NCI-H1092 treated with DMSO at 0.1 percent for 48 hours (cell line): Measurements from ENCODE around the gene HDGFL3.
A peak's percentile ranks its signal among the peaks of the same experiment; 100 is the strongest.
"Not testable (repeated sequence)": the region's sequence is repeated elsewhere in the genome, so short reads cannot be mapped to it uniquely, and the experiment has no call there.

Experiments
- DNase-seq: peaks from one replicate; lab custom pipeline; 2025; lab: John Stamatoyannopoulos, UW

Gene HDGFL3

DNA sequence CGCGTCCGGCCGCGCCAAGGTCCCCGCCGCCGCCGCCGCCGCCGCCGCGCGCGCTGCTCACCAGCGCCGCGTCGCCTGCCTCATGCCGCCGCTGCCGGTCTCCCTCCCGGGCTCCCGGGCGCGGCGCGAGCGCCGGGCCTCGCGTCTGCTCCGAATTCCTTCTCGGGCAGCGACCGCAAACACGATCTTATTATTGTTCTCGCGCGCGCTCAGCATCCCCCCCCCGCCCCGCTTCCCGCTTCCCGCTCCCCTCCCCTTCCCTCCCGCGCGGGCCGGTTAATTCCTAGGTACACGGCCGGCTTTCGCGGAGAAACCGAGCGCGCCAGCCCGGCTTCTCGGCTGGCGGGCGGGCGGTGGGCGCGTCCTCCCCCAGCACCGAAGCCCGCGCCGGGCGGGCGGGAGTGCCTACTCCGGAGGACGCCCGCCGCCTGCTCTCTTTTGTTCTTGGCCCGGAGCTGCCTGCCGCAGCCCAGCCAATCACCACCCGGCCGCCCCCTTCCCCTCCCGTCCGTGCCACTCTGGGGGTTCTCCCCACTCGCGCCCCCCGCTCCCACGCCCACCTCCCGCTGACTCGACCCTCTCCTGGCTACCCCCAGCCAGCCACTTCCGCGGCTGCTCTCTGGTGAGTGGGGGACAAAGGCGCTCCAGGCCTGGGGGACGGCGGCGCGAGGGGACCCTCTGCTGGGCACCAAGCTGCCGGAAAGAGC is at the start of gene HDGFL3:
HDGFL3 (minus strand) TSS at position 164 of the 707 bp plus-strand sequence. CDS start 409 bp downstream, outside the sequence.
- DNase-seq: peak; percentile 72

DNA sequence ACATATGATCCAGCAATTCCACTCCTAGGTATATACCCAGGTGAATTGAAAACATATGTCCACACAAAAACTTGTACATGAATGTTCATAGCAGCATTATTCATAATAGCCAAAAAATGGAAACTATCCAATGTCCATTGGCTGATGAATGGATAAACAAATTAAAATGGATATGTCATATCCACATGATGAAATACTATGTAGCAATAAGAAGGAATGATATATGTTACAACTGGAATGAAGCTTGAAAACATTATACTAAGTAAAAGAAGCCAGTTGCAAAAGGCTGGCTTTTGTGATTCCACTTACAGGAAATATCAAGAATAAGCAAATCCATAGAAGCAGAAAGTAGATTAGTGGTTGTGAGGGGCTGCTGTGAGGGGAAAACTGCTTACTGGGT is 43.2 kb upstream of the HDGFL3 start:
- no peak for DNase-seq

DNA sequence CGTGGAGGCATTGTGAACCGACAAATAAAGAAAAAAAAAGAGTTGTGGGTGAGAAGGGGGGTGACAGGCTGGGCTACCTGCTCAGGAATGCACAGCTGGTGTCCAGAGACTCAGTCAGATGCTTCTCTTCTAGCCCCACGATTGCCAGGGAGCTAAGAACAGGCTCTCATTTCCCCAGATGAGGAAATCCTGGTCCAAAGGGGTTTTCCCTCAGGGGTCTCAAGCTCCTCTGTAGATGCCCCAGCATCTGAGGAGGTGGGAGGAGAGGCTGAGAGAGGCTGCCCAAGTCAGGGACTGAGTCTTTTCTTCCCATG is 41.4 kb upstream of the HDGFL3 start:
- DNase-seq: no peak

DNA sequence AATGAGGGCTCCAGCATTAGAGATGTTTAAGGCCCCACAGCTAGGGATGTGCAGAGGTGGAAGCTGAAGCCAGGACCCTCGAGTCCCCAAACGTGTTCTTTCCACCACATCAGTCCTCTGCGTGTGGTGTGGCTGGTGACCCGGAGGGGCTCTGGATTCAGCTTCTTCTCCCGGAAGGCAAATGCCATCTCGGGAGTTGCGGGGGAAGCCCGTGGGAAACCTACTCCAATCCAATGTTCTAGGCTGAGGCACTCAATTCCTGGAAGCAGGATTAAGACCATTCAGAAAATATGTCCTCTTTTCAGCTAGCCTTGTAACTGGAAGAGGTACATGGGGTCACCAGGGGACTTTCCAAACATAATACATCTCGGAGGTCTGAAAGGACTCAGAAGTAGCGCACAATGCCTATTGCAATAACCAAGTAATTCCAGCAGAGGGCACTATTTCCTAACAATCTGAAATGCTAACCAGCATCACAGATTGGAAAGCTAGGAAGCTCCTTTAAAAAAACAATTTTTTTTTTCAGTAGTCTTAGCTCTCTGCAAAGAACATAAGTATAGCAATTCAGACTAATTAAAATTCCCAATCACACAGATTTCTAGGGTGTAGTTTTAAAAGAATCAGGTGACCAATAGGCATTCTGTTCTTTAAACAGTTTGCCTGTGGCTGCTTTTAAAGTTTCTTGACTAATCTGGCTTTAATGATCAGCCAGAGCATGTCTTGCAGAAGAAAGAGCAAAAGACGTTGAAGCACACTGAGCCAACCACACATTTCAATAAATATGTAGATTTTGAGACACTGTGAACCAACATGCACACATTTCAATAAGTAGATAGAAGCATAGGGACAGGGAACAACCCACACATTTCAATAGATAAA is 40.8 kb upstream of the HDGFL3 start:
- peak; percentile 28 for DNase-seq

DNA sequence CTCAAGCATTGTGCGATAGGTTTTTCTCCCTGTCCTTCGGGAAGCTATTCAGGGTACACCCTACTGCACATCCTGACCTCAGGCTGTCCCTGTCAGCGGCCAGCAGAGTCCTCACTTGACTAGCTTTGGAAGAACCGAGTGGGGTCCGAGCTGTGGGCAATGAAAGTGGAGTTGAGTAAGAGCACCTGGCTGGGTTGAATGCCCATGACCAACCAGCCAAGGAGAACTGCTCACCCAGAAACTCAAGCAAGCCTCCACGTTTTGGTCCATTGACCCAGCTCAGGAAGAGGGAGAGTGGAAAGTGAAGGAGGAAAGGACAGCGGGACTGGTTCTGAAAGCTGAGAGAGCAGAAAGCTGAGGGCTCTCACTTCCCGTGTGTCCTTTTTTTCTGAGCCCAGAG is 36.0 kb upstream of the HDGFL3 start:
- no peak for DNase-seq

DNA sequence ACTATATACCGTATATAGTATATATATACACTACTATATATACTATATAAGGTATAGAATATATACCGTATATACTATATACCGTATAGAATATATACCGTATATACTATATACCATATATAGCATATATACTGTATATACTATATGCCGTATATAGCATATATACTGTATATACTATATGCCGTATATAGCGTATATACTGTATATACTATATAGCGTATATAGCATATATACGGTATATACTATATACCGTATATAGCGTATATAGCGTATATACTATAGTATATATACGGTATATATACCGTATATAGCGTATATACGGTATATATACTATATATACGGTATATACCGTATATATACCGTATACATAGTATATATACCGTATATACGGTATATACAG is 22.6 kb upstream of the HDGFL3 start:
- no peak for DNase-seq

DNA sequence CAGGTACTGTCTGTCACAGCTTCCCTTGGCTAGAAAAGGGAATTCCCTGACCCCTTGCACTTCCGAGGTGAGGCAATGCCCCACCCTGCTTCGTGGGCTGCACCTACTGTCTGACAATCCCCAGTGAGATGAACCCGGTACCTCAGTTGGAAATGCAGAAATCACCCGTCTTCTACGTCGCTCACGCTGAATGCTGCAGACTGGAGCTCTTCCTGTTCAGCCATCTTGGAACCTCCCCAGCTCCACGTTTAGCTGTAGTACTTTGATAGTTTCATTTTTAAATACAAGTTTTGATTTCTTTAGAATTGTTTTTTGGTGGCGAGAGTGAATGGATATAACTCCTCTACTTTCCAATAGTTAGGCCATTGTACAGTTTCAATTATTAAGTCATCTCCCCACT is 17.8 kb upstream of the HDGFL3 start:
- DNase-seq: no peak

DNA sequence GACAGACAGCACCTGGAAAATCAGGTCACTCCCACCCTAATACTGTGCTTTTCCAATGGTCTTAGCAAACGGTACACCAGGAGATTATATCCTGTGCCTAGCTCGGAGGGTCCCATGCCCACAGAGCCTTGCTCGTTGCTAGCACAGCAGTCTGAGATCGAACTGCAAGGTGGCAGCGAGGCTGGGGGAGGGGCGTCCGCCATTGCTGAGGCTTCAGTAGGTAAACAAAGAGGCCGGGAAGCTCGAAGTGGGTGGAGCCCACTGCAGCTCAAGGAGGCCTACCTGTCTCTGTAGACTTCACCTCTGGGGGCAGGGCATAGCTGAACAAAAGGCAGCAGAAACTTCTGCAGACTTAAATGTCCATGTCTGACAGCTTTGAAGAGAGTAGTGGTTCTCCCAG is 14.2 kb upstream of the HDGFL3 start:
- not testable (repeated sequence) for DNase-seq

DNA sequence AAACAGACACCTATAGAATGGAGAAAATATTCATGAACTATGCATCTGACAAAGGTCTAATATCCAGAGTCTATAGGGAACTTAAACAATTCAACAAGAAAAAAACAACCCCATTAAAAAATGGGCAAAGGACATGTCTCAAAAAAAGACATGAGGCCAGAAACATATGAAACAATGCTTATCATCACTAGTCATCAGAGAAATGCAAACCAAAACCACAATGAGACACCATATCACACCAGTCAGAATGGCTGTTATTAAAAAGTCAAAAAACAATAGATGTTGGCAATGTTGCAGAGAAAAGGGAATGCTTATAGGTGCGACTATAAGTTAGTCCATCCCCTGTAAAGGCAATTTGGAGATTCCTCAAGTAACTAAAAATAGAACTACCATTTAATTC is 11.4 kb upstream of the HDGFL3 start:
- DNase-seq: no peak

DNA sequence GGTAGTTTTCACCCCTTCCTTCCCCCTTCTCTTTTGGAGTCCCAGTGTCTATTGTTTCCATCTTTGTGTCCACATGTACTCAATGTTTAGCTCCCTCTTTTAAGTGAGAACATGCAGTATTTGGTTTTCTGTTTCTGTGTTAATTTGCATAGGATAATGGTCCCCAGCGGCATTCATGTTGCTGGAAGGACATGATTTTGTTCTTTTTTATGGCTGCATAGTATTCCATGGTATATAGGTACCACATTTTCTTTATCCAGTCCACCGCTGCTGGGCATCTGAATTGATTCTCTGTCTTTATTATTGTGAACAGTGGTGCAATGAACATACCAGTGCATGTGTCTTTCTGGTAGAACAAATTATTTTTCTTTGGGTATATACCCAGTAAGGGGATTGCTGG is 7.7 kb upstream of the HDGFL3 start:
- no peak for DNase-seq

DNA sequence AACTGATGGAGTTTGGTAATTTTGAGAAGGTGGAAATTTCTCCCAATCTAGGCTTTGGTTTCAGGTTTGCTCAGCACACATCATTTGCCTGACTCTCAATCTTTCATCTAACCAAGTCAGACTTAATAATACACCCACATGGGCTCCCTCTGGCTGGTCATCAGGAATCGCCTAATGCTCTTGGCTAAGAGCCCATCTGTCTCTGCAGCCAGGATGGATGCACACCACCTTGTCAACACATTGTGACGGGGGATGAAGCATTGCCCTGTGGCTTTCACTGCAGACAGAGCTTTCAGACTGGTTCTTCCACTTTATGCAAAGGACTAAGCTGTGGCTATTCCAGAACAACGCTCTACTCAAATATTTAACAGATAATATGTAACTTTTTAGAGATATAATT is 3.0 kb upstream of the HDGFL3 start:
- no peak for DNase-seq

DNA sequence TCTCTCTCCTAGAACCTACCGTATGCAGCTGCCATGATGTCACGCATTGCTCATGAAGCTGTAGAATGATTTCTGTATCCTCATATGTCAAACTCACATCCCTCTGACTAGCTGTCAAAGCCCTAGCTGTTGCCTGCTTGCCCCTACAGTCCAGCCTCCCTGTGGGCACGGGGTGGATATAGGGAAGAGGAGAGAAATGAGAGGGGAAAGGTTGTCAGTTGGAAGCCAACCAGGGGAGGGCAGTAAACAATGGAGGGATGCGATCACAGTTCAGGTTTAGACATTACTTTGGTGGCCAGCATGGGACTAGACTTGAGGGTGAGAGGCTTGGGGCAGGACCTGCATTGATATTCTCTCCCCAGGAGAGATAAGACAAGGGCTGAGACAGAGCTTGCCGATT is 1.7 kb upstream of the HDGFL3 start:
- no peak for DNase-seq

DNA sequence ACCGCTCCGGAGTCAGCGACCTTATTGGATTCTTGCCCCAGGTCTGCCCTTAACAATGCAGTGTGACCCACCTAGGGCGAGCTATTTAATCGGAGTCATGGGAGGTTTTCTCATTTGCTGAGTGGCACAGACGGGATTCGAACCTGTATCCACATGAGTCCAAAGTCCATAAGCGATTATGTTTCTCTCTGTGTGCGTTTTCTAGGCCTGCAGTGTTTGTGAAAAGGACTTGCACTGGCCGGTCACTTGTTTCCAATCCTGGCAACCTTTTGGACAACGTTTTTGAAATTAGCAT is 691 bp upstream of the HDGFL3 start:
- DNase-seq: no peak

DNA sequence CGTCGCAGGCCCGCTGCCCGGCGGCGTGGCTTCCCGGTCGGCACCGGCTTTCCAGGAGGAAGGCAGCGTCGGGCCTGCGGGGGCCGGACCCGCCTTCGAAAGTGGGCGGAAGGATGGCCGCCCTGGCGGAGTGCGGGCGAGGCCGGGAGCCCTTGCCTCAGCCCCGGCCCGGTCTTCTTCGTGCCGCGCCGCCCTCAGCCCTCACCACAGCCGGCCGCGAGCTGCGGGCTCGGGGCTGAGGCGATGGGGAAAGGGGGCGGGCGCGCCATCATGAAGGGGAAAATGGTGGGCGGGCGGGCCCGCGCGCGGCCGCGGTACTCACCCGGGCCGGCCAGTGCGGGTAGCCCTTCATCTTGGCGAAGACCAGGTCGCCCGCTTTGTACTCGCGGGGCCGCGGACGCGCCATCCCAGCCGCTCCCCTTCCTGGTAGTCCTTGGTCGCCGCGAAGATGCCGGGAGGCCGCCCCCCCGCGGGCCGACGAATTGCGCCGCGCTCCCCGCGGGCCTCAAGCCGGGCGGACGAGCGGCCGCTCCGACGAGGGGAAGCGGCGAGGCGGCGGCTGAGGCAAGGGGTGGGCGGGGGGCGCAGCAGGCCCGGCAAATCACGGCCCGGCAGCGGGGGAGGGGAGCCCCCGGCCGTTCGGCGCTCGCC is 489 bp downstream of the HDGFL3 start:
- peak; percentile 22 for DNase-seq

DNA sequence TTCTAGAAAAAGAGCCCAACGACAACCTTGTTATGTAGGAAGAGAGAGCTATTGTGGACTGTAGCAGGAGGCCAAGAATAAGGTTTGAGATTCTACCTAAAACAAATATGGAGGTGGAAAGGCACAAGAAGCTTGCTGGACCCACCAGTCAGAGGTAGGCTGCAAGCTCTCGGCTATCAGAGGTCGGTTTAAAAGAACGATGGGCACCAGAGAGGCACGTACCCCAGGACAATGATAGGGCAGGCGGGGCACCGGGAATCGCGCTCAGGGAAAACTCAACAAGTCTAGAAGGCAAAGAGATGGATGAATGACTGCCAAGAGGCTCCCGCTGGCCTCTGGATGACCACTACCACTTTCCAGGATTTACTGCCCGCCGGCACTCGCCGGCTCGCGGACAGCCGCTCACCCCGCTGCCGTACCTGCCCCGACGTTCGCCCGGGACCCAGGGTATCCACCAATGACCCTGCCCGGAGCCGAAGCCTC is 1.1 kb downstream of the HDGFL3 start:
- DNase-seq: peak; percentile 14

DNA sequence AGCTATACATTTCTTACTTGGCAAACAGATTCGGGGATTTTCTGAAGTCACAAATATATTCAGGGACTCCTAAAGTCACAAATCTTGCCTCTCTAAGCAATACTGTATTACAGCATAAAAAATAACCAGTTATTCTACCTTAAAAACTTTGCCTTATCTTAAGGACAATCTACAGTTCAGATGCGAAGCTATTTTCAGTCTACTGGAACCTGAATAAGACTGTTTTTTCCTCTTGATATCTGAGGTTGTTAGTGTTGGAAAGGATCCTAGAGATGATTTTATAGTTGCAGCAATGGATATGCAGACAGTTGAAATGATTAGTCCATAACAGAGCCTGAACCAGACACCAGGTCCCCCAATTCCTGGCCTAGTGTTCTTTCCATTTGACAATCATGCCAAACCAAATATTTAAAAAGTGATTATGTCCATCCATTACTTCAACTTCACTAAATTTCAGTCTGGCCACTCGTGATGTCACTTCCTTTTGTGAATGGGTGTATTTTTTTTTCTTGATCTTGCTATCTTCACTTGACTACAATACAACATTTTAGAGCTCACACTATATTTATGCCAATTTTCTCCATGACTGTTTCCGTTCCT is 1.8 kb downstream of the HDGFL3 start:
- DNase-seq: peak; percentile 28

DNA sequence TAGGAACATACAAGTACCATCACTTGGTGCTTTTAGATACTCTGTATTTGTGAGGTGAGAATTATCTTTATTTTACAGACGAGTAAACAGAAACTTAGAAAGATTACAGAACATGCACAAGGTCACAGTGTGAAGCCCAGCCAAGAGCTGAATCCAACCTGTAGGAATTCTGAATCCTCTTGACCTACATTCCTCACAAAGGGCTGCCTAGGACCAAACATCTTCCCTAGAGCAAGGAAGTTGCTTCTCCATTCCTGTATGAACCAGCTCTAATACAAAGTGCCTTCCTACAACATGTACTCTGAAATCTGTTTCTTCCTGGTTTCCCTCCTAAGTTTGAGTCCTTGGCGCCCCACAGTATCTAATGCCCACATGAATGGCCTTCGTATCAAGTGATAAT is 2.9 kb downstream of the HDGFL3 start:
- no peak for DNase-seq

DNA sequence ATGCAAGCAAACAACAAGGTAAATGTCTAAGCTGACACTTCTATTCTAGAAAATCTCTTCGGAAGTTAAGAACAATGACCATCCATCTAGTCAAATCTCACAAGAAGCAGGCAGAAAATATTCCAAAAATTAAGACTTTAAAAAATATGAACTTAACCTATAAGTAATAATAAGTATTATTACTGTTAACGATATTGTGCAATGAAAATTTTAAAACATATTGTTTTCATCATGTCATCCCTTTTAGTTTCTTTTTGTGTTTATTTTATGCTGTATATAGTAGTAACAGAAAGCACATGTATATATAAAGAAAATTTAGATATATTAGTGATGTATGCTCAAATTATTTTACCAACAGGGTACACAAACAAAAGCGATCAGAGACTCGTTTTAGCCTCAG is 4.1 kb downstream of the HDGFL3 start:
- no peak for DNase-seq

DNA sequence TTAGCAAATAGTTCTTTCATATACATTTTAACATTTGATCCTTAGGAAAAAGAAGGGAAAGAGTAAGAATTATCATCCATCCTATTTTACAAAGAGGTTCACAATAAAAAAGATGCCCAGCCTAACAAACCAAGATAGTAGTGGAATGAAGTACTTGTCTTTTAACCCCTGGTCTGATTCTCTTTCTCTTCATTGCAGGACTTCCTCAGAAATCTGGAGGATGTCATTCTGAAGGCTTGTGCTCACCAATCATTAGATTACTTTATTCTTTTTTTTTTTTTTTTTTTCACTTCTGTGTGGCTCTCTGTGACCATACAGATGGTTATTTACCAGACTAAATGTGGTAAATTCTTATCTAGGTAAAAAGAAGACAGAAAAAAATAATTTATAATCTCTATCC is 7.0 kb downstream of the HDGFL3 start:
- no peak for DNase-seq

DNA sequence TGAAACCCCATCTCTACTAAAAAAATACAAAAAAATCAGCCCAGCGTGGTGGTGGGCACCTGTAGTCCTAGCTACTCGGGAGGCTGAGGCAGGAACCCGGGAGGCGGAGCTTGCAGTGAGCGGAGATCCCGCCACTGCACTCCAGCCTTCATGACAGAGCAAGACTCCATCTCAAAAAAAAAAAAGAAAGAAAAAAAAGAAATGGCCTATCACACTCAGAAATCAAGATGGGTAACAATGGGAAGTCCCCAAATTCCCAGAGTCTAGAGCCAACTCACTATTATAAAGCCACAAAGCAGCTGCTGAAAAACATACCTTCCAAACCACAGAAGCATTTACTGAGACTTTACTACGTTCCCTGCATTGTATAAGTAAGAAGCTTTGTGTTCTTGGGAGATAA is 7.5 kb downstream of the HDGFL3 start:
- DNase-seq: no peak

DNA sequence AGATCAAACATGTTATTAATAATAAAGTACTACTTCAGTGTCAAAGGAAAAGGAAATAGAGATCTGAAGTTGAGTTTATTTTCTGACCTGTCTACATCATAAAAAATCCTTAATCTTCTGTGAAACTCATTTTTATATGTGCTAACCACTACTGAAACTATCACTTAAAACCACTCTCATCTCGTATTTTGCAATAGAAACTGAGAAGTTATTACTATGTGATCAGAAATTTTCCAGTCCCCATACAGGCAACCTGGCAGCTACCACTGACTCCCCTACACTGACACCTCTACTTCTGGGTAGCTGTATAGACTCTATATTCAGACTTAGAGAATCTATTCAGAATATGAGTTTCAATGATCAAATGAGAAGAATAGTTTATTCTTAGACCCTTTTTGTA is 8.3 kb downstream of the HDGFL3 start:
- DNase-seq: no peak

DNA sequence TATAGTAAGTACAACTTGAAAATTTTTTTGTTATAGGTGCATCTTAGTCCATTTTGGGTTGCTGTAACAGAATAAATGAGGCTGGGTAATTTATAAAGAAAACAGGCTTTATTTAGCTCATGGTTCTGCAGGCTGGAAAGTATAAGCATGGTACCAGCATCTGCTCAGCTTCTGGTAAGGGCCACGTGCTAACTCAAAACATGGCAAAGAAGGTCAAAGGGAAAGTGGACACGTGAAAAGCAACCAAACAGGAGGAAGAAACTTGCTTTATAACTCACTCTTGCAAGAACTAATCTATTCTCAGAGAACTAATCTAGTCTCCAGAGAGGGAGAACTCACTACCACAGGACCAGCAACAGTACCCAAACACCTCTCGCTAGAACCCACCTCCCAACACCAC is 9.1 kb downstream of the HDGFL3 start:
- DNase-seq: no peak

DNA sequence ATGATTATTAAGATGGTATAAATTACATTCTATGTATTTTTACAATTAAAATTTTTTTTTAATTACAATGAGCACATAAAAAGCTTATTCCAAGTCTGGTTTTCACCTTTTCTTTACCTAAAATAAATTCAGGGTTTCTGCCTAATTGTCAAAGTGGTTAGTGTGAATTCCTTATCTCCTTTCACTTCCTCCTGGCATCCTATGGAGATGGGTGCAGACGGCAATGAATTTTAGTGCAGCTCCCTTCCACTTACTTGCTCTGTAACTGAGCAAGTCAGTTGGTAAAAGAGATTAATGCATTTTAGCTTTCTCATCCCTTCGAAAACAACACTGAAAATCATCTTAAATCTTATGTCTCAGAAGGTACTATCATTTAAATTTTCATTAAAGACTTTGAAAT is 13.1 kb downstream of the HDGFL3 start:
- DNase-seq: no peak
